Activated CD8-positive, alpha-beta memory T cell treated with anti-CD3 and anti-CD28 coated beads for 24 hours (primary cell): Measurements from ENCODE around the gene MPO.

Experiments used
- DNase-seq: peaks from one replicate; pipeline ENCODE4 v3.0.0-alpha.2; 2020

The MPO gene

GRCh38 chr17:58306131-58306951 is 25.6 kb upstream of the MPO start:
- peak; percentile 47 for DNase-seq

GRCh38 chr17:58305626-58306025 is 24.9 kb upstream of the MPO start:
- peak; percentile 49 for DNase-seq

- DNase-seq: peak; percentile 54
Observed at GRCh38 chr17:58304750-58305486, 24.2 kb upstream of the MPO start.

- DNase-seq: peak; percentile 82
Observed at GRCh38 chr17:58303971-58304749, 23.4 kb upstream of the MPO start.

- DNase-seq: peak; percentile 38
Observed at GRCh38 chr17:58302919-58303585, 22.3 kb upstream of the MPO start.

- DNase-seq: peak; percentile 47
Observed at GRCh38 chr17:58302171-58302918, 21.6 kb upstream of the MPO start.

- peak; percentile 45 for DNase-seq
Observed at GRCh38 chr17:58301504-58302150, 20.9 kb upstream of the MPO start.

GRCh38 chr17:58300336-58300735 is 19.6 kb upstream of the MPO start:
- DNase-seq: peak; percentile 49

GRCh38 chr17:58294034-58294433 is 13.3 kb upstream of the MPO start:
- no peak for DNase-seq

- no peak for DNase-seq
Observed at GRCh38 chr17:58291246-58291645, 10.5 kb upstream of the MPO start.

- DNase-seq: no peak
Observed at GRCh38 chr17:58289869-58290268, 9.1 kb upstream of the MPO start.

GRCh38 chr17:58285422-58285810 is 4.7 kb upstream of the MPO start:
- DNase-seq: no peak

- DNase-seq: no peak
Observed at GRCh38 chr17:58284613-58285421, 4.1 kb upstream of the MPO start.

GRCh38 chr17:58283674-58284612 is 3.2 kb upstream of the MPO start:
- DNase-seq: peak; percentile 46

- peak; percentile 40 for DNase-seq
Observed at GRCh38 chr17:58282442-58282841, 1.7 kb upstream of the MPO start.

- DNase-seq: no peak
Observed at GRCh38 chr17:58281511-58282011, 826 bp upstream of the MPO start.

GRCh38 chr17:58279736-58280479 is 827 bp downstream of the MPO start:
- DNase-seq: peak; percentile 56

GRCh38 chr17:58279016-58279711 is 1.6 kb downstream of the MPO start:
- DNase-seq: peak; percentile 35
